Naive thymus-derived CD4-positive, alpha-beta T cell (primary cell): ENCODE data around the gene ZNF358. TPM values are rescaled to one million over a fixed set of nuclear protein-coding genes. Genes with fewer than 3 reads are reported as not detected.

Experiments used
- ATAC-seq: fragments of 150-1000 bp; cut with Tn5 transposase; 2 replicates; pipeline ENCODE4 v1.10.0; 2021; ENCODE audit warnings: mild to moderate bottlenecking, moderate library complexity
- CTCF ChIA-PET: fragments of 350-600 bp; sonication (Branson Sonifier 250); formaldehyde crosslinking; loops from one replicate; lab custom pipeline; 2021; ENCODE audit warnings: antibody characterized with exemption; lab: Charles Lee
- POLR2A ChIA-PET: fragments of 350-600 bp; sonication (Branson Sonifier 250); formaldehyde crosslinking; loops from one replicate; lab custom pipeline; 2021; ENCODE audit warnings: antibody characterized with exemption, inconsistent platforms; lab: Charles Lee
- DNase-seq, 9 donors: peaks; one replicate each; pipeline versions ENCODE4 v3.0.0 to v3.0.0-alpha.2; 2020 to 2022; ENCODE audit warnings: mixed read lengths in 1 of 9
- H3K27ac ChIP-seq: one replicate; pipeline ENCODE4 v1.7.0; 2013; ENCODE audit warnings: mild to moderate bottlenecking, low read depth, low read length, moderate library complexity
- H3K27me3 ChIP-seq, 2 donors: one replicate each; pipeline ENCODE4 v1.7.0; 2013; ENCODE audit warnings: low read length in 2 of 2, mild to moderate bottlenecking in 2 of 2, moderate library complexity in 2 of 2; ENCODE audit not compliant: control insufficient read depth in 2 of 2, insufficient read depth in 2 of 2
- H3K36me3 ChIP-seq, 3 experiments: 1 replicate in 2 of 3; 2 replicates in 1 of 3; pipeline ENCODE4 v1.7.0; 2013; ENCODE audit warnings: low read length in 3 of 3, mild to moderate bottlenecking in 3 of 3, moderate library complexity in 1 of 3; ENCODE audit not compliant: insufficient read depth in 3 of 3, control insufficient read depth in 2 of 3
- H3K4me1 ChIP-seq, 2 donors: one replicate each; pipeline ENCODE4 v1.7.0; 2013; ENCODE audit warnings: low read length in 2 of 2, mild to moderate bottlenecking in 2 of 2, moderate library complexity in 1 of 2; ENCODE audit not compliant: control insufficient read depth in 2 of 2, insufficient read depth in 2 of 2
- H3K4me3 ChIP-seq: 2 replicates; pipeline ENCODE4 v1.7.0; 2013; ENCODE audit warnings: mild to moderate bottlenecking, low read length
- H3K9me3 ChIP-seq, 3 experiments: 1 replicate in 2 of 3; 2 replicates in 1 of 3; pipeline ENCODE4 v1.7.0; 2013; ENCODE audit warnings: low read length in 3 of 3; ENCODE audit not compliant: control insufficient read depth in 2 of 3
- H3K27ac Mint-ChIP-seq, 9 donors: one replicate each; pipeline ENCODE4 v1.8.0; 2020 to 2022; ENCODE audit warnings: mixed read lengths in 9 of 9, mild to moderate bottlenecking in 8 of 9, moderate library complexity in 5 of 9, inconsistent platforms in 2 of 9
- H3K27me3 Mint-ChIP-seq, 5 donors: one replicate each; pipeline ENCODE4 v1.8.0; 2021 to 2022; ENCODE audit warnings: mixed read lengths in 5 of 5, mild to moderate bottlenecking in 1 of 5
- H3K36me3 Mint-ChIP-seq, 5 donors: one replicate each; pipeline ENCODE4 v1.8.0; 2020 to 2022; ENCODE audit warnings: mixed read lengths in 5 of 5, mild to moderate bottlenecking in 3 of 5, inconsistent platforms in 1 of 5
- H3K4me1 Mint-ChIP-seq, 7 donors: one replicate each; pipeline ENCODE4 v1.8.0; 2020 to 2022; ENCODE audit warnings: mixed read lengths in 7 of 7, mild to moderate bottlenecking in 3 of 7, inconsistent platforms in 1 of 7
- H3K4me3 Mint-ChIP-seq, 10 donors: one replicate each; pipeline ENCODE4 v1.8.0; 2020 to 2022; ENCODE audit warnings: mild to moderate bottlenecking in 10 of 10, mixed read lengths in 10 of 10, moderate library complexity in 6 of 10, inconsistent platforms in 2 of 10
- H3K9me3 Mint-ChIP-seq, 11 donors: one replicate each; pipeline ENCODE4 v1.8.0; 2020 to 2022; ENCODE audit warnings: mixed read lengths in 11 of 11, mild to moderate bottlenecking in 4 of 11, inconsistent platforms in 1 of 11, moderate library complexity in 1 of 11
- intact Hi-C, 2 donors: fragments of 100-400 bp; cut with micrococcal nuclease; formaldehyde crosslinking; loops; one replicate each; pipeline ENCODE4 v1.15.1; 2023
- polyA plus RNA-seq, 2 donors: library from polyadenylated mRNA; unstranded; fragments of 300-500 nt; fragmentation: Illumina TruSeq; gene quantifications; one replicate each; pipeline ENCODE4 v1.2.3, GENCODE V29; 2021
- total RNA-seq, 6 experiments: library from RNA in 5 of 6; stranded (reverse) in 5 of 6; gene quantifications; 1 replicate in 5 of 6; 2 replicates in 1 of 6; pipeline ENCODE4 v1.2.3 and lab custom pipeline; 2021 to 2026

ZNF358 gene
- total and polyA plus RNA-seq, 7 experiments from 2014 or later, result 1.4 to 10.1 (median 7.1) TPM

DNA sequence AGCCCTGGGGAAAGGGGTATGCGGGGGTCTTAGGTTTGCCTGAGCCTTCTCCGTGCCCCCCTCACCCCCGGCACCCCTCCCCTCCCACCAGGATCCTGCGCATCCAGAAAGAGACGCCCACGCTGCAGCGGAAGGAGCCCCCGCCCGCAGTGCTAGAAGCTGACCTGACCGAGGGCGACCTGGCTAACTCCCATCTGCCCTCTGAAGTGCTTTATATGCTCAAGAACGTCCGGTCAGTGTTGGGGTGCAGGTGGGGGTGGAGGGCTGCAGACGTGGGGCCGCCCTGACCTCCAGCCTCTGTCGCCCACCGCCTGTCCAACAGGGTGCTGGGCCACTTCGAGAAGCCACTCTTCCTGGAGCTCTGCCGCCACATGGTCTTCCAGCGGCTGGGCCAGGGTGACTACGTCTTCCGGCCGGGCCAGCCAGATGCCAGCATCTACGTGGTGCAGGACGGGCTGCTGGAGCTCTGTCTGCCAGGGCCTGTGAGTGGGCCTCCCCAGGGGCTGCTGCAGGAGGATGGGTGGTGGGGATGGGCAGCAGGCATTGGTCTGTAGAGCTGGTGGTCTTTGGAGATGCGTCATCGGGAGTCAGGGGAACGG, 24.0 kb downstream of the ZNF358 start:
- Histone ChIP-seq H3K36me3 (peaks cover 0 to 58% (median 0%) of the 10 kb centered on the region in 3 experiments), H3K9me3 (no peaks in the 10 kb centered on the region), H3K4me1 (peaks cover 5 to 12% of the 10 kb centered on the region in 2 donors), H3K4me3 (no peak overlapping the region), H3K27ac (no peak overlapping the region), H3K27me3 (no peaks in the 10 kb centered on the region)
- ChIA-PET POLR2A (no interaction called here), CTCF (no interaction called here)
- Mint-ChIP-seq H3K4me3 (peak overlapping the region in 1 of 10 donors; percentile 41), H3K27ac (no peak overlapping the region), H3K9me3 (no peaks in the 10 kb centered on the region), H3K27me3 (no peaks in the 10 kb centered on the region), H3K4me1 (peaks cover 6 to 29% (median 16%) of the 10 kb centered on the region in 7 donors), H3K36me3 (peaks cover 0 to 22% (median 9%) of the 10 kb centered on the region in 5 donors)
- DNase-seq, result no peak
- intact Hi-C loops, result loop anchor here in 1 of 2 donors (10.0 kb wide), 2 partner anchors 765 to 1855 kb away; partner anchors contain the start of genes CD320, HSD11B1L and MICOS13
- no peak for ATAC-seq

DNA sequence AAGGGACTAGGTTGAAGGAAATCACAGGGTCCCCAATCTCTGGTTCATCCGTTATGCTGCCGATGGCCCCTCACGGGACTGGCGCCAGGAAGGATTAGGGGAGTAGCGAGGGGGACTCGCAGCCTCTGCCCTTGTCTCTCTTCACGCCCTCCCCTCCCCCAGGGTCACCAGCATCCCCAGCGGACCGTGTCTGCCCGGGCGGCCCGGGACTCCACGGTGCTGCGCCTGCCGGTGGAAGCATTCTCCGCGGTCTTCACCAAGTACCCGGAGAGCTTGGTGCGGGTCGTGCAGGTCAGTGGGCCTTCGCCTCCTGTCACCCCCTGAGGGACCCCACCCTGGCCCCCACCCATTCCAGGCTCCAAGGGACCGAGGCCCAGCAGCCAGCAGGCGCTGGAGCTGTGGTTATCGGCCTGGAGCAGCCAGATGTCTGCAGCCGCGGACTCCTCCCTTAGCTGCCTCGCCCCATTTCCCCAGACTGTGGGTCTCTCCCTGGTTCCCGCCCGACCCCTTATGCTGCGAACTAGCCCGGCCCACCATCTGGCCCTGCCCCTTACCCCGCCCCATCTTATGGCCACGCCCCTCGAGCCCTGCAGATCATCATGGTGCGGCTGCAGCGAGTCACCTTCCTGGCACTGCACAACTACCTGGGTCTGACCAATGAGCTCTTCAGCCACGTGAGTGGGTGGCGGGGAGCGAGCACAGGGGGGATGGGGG, 25.0 kb downstream of the ZNF358 start:
- no peaks in the 10 kb centered on the region for H3K9me3 ChIP-seq
- DNase-seq, result no peak
- Mint-ChIP-seq H3K36me3 (peaks cover 0 to 22% (median 9%) of the 10 kb centered on the region in 5 donors), H3K27ac (no peak overlapping the region), H3K27me3 (no peaks in the 10 kb centered on the region), H3K9me3 (no peaks in the 10 kb centered on the region), H3K4me3 (peak overlapping the region in 1 of 10 donors; percentile 45), H3K4me1 (peaks cover 6 to 35% (median 18%) of the 10 kb centered on the region in 7 donors)
- no peaks in the 10 kb centered on the region for H3K27me3 ChIP-seq
- ATAC-seq, result no peak
- ChIA-PET POLR2A (interaction anchor here (1.0 kb wide), 1 partner anchor 8 kb away, joined by 3 read pairs; no protein-coding TSS in a partner anchor), CTCF (no interaction called here)
- peaks cover 0 to 51% (median 0%) of the 10 kb centered on the region in 3 experiments for H3K36me3 ChIP-seq
- H3K4me1 ChIP-seq, result peaks cover 5 to 12% of the 10 kb centered on the region in 2 donors
- no peak overlapping the region for H3K27ac ChIP-seq
- no peak overlapping the region for H3K4me3 ChIP-seq
- intact Hi-C loops, result no loop called here

DNA sequence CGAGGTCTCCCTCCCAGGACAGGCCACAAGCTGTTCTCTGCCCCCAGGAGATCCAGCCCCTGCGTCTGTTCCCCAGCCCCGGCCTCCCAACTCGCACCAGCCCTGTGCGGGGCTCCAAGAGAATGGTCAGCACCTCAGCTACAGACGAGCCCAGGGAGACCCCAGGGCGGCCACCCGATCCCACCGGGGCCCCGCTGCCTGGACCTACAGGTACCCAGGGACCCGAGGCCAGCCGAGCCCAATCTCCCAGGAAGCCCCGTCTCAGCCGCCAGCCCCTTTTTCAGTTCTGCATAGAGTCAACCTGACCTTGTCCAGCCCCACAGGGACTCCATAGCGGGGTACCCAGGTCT, 25.5 kb downstream of the ZNF358 start:
- POLR2A ChIA-PET, result interaction anchor here (1.0 kb wide), 1 partner anchor 9 kb away, joined by 3 read pairs; no protein-coding TSS in a partner anchor
- no peaks in the 10 kb centered on the region for H3K27me3 Mint-ChIP-seq
- CTCF ChIA-PET, result no interaction called here
- ATAC-seq (no peak), DNase-seq (no peak)
- Histone ChIP-seq H3K36me3 (peaks cover 0 to 50% (median 0%) of the 10 kb centered on the region in 3 experiments), H3K4me3 (no peak overlapping the region), H3K27me3 (no peaks in the 10 kb centered on the region), H3K27ac (no peak overlapping the region), H3K4me1 (peaks cover under 1 to 7% of the 10 kb centered on the region in 2 donors), H3K9me3 (no peaks in the 10 kb centered on the region)
- H3K36me3 Mint-ChIP-seq, result peaks cover 0 to 23% (median 9%) of the 10 kb centered on the region in 5 donors
- no peak overlapping the region for H3K27ac Mint-ChIP-seq
- no peaks in the 10 kb centered on the region for H3K9me3 Mint-ChIP-seq
- H3K4me1 Mint-ChIP-seq, result peaks cover 3 to 34% (median 17%) of the 10 kb centered on the region in 7 donors
- intact Hi-C loops, result no loop called here
- H3K4me3 Mint-ChIP-seq, result peak overlapping the region in 1 of 10 donors; percentile 45

DNA sequence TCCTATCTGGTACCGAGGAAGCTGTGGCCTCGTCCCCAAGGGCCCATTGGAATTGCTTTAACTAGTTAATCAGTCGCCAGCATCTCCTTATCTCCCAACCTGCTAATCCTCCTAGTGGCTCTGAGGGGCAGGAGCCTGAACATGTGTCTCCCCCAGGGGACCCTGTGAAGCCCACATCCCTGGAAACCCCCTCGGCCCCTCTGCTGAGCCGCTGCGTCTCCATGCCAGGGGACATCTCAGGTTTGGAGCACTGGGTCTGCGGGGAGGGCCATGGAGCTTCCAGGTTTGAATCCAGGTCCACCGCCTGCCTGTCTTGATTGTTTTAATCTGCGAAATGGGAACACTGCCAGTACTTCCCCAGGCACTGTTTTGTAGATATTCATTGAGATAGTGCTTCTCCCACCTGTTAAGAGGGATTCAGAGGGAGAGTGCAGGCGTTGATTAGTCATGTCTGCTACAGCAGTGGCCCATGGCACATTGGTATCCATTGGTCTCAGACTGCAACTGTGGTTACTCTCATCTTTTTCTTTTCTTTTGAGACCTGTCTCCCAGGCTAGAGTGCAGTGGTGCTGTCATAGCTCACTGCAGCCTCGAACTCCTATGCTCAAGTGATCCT, 26.0 kb downstream of the ZNF358 start:
- peaks cover 0 to 23% (median 9%) of the 10 kb centered on the region in 5 donors for H3K36me3 Mint-ChIP-seq
- ChIA-PET CTCF (no interaction called here), POLR2A (interaction anchor here (1.0 kb wide), 1 partner anchor 9 kb away, joined by 3 read pairs; no protein-coding TSS in a partner anchor)
- no peaks in the 10 kb centered on the region for H3K9me3 Mint-ChIP-seq
- no peak overlapping the region for H3K4me3 ChIP-seq
- H3K4me3 Mint-ChIP-seq, result no peak overlapping the region
- H3K27ac ChIP-seq, result no peak overlapping the region
- intact Hi-C loops, result no loop called here
- H3K9me3 ChIP-seq, result no peaks in the 10 kb centered on the region
- peaks cover 0 to 5% of the 10 kb centered on the region in 2 donors for H3K4me1 ChIP-seq
- no peaks in the 10 kb centered on the region for H3K27me3 Mint-ChIP-seq
- ATAC-seq (no peak), DNase-seq (no peak)
- H3K4me1 Mint-ChIP-seq, result peaks cover 0 to 31% (median 14%) of the 10 kb centered on the region in 7 donors
- no peaks in the 10 kb centered on the region for H3K27me3 ChIP-seq
- no peak overlapping the region for H3K27ac Mint-ChIP-seq
- peaks cover 0 to 50% (median 0%) of the 10 kb centered on the region in 3 experiments for H3K36me3 ChIP-seq

DNA sequence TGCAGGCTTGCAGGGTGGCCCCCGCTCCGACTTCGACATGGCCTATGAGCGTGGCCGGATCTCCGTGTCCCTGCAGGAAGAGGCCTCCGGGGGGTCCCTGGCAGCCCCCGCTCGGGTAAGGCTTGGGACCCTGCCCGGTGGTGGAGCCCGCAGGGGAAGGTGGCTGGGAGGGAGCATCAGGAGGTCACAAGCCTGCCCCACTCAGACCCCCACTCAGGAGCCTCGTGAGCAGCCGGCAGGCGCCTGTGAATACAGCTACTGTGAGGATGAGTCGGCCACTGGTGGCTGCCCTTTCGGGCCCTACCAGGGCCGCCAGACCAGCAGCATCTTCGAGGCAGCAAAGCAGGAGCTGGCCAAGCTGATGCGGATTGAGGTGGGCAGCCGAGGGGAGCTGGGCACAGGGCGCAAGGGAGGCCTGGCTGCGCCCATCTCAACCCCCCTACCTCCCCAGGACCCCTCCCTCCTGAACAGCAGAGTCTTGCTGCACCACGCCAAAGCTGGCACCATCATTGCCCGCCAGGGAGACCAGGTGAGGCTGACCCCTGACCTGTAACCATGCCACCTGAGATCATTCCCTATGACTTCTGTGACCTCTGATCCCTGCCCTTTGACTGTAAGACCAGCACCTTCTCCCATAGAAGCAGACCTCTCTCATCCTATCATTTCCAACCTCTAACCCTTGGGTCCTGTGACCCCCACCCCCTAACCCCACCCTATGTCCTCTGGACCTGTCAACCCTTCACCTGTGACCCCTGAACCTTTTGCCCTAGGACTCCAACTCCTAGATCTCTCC, 26.8 kb downstream of the ZNF358 start:
- Histone ChIP-seq H3K27ac (no peak overlapping the region), H3K27me3 (no peaks in the 10 kb centered on the region), H3K4me3 (no peak overlapping the region), H3K36me3 (peaks cover 0 to 50% (median 0%) of the 10 kb centered on the region in 3 experiments), H3K4me1 (no peaks in the 10 kb centered on the region), H3K9me3 (no peaks in the 10 kb centered on the region)
- no peak for DNase-seq
- no peak for ATAC-seq
- ChIA-PET POLR2A (no interaction called here), CTCF (no interaction called here)
- peaks cover 0 to 26% (median 9%) of the 10 kb centered on the region in 5 donors for H3K36me3 Mint-ChIP-seq
- H3K9me3 Mint-ChIP-seq, result no peaks in the 10 kb centered on the region
- no peak overlapping the region for H3K4me3 Mint-ChIP-seq
- H3K27ac Mint-ChIP-seq, result peak overlapping the region in 1 of 9 donors; percentile 29
- peaks cover 0 to 28% (median 9%) of the 10 kb centered on the region in 7 donors for H3K4me1 Mint-ChIP-seq
- intact Hi-C loops, result no loop called here
- H3K27me3 Mint-ChIP-seq, result no peaks in the 10 kb centered on the region

DNA sequence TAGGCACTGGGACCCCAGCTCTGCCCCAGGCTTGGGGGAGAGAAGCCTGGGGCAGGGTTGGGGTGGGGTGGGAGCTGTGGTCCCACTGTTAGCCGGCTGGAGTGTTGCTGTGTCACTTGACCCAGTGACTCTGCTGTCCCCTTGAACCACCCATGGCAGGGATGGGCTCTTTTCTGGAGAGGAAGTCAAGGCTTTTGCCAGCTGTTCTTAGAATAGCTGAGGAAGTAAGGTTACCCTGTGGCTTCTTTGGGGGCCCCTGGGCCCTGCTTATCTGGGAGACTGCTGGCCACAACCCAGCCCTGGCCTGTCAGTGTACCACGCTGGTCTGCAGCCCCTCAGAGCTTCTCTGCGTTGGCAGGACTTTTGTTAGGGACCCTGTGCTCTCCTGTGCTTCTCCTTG, 28.7 kb downstream of the ZNF358 start:
- Histone ChIP-seq H3K4me3 (no peak overlapping the region), H3K27me3 (no peaks in the 10 kb centered on the region), H3K27ac (no peak overlapping the region), H3K4me1 (no peaks in the 10 kb centered on the region), H3K9me3 (no peaks in the 10 kb centered on the region), H3K36me3 (peaks cover 0 to 43% (median 0%) of the 10 kb centered on the region in 3 experiments)
- Mint-ChIP-seq H3K4me1 (peaks cover 0 to 28% (median 9%) of the 10 kb centered on the region in 7 donors), H3K4me3 (peak overlapping the region in 1 of 10 donors; percentile 59), H3K36me3 (peaks cover 0 to 23% (median 9%) of the 10 kb centered on the region in 5 donors), H3K27me3 (no peaks in the 10 kb centered on the region), H3K9me3 (no peaks in the 10 kb centered on the region), H3K27ac (no peak overlapping the region)
- DNase-seq (no peak), ATAC-seq (peak; percentile 79)
- CTCF ChIA-PET, result no interaction called here
- POLR2A ChIA-PET, result interaction anchor here (0.9 kb wide), 1 partner anchor 22 kb away, joined by 3 read pairs; the partner anchor contains the start of gene MCOLN1
- intact Hi-C loops, result no loop called here
